Measurements from ENCODE around the gene TRIM63. TPM values are rescaled to one million over a fixed set of nuclear protein-coding genes. Genes with fewer than 3 reads are reported as not detected.

The TRIM63 gene
- total and polyA plus RNA-seq, 2 of the 8 experiments (the other 6 are each of a cell fraction or from before 2014, with no cell fraction given), result not detected

DNA sequence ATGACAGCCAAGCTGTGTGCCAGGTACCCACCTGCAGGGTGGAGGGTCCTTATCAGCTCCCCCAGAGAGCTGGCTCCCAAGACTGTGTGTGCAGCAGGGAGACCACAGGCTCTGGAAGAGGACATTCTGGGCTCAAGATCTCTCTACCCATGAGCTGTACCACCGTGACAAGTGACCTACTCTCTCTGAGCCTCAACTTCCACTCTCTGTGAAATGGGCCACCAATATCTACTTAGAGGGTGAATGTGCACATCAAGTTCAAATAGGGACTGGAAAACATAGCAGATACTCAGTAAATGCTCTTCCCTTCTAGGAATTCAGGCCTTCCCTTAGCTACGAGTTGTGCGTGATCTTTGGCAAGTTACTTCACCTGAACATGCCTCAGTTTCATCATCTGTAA lies 23.0 kb downstream of the TRIM63 start (continued):
- TF ChIP-seq SIX5 (IDR thresholded peaks at IDR 0.05; ENCODE audit: low read depth, low read length) (no peak), NRF1 (IDR thresholded peaks at IDR 0.05; ENCODE audit: low read depth, low read length) (no peak), RBBP5 (IDR thresholded peaks at IDR 0.05; ENCODE audit: borderline replicate concordance, low read depth, low read length) (no peak), CHD2 (IDR thresholded peaks at IDR 0.05; ENCODE audit: low read length) (no peak)

Measured in H1 (cell line).